ENCODE results near the gene BCL2L2.

BCL2L2 gene

GRCh38 chr14:23327947-23328744 is 21.5 kb downstream of the BCL2L2 start:
- TF ChIP-seq, protein P1, sequence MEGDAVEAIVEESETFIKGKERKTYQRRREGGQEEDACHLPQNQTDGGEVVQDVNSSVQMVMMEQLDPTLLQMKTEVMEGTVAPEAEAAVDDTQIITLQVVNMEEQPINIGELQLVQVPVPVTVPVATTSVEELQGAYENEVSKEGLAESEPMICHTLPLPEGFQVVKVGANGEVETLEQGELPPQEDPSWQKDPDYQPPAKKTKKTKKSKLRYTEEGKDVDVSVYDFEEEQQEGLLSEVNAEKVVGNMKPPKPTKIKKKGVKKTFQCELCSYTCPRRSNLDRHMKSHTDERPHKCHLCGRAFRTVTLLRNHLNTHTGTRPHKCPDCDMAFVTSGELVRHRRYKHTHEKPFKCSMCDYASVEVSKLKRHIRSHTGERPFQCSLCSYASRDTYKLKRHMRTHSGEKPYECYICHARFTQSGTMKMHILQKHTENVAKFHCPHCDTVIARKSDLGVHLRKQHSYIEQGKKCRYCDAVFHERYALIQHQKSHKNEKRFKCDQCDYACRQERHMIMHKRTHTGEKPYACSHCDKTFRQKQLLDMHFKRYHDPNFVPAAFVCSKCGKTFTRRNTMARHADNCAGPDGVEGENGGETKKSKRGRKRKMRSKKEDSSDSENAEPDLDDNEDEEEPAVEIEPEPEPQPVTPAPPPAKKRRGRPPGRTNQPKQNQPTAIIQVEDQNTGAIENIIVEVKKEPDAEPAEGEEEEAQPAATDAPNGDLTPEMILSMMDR (conservative IDR thresholded peaks at IDR 0.05; ENCODE audit: low read length) = peak; percentile 94
- peak; percentile 75 for DNase-seq (ENCODE audit: low read depth)

GRCh38 chr14:23335623-23336022 is 29.0 kb downstream of the BCL2L2 start:
- no peak overlapping the region for H3K4me3 ChIP-seq (ENCODE audit: low read length)
- no peak for DNase-seq (ENCODE audit: low read depth)
- TF ChIP-seq, protein P1 (conservative IDR thresholded peaks at IDR 0.05; ENCODE audit: low read length) = no peak

More at GRCh38 chr14:23327947-23328744, 21.5 kb downstream of the BCL2L2 start:
- no peak overlapping the region for H3K4me3 ChIP-seq (ENCODE audit: low read length)

DNA sequence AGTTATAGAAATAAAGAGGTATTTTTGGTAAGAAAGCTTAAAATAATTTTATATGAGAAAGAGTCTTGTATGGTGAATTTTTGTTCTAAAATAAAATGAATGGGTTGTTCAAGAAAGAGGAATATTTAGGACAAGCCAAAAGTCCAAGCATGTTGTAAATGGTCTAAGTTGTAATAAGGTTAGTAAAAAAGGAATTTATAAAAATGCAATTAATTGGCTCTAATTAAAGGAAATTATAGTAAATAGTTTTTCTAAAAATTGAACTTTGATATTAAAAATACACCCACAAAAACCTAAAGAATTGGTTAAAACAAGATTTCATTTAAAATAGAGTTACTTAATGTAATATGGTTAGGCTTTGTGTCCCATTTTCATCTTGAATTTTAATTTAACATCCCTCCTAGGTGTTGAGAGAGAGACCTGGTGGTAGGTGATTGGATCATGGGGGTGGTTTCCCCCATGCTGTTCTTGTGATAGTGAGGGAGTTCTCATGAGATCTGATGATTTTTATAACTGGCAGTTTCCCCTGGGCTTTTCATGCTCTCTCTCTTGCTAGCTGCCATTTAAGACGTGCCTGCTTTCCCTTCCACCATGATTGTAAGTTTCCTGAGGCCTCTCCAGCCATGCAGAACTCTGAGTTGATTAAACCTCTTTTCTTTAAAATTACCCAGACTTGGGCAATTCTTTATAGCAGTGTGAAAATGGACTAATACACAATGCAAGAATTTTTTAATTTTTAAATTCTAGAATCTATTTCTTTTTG is 33.1 kb downstream of the BCL2L2 start:
- TF ChIP-seq, protein P1 (conservative IDR thresholded peaks at IDR 0.05; ENCODE audit: low read length) = no peak
- no peak overlapping the region for H3K4me3 ChIP-seq (ENCODE audit: low read length)
- no peak for DNase-seq (ENCODE audit: low read depth)

DNA sequence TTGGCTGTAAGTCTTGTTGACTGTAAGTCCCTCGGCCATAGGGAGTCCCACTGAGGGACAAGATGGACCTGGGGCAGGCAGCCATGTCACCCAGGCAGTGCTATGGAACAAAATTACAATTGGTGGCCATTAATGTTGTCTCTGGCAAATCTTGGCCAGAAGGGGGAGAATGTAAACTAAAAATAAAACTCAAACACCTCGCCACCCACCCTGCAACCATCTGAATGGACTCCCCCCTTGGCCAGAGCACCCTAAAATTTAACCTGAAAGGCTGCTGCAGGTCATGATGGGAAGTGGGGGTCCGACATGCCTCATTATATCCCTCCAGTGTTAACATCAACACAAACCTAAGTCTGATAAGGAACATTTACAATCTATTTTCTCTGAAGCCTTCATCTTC is 37.8 kb downstream of the BCL2L2 start:
- TF ChIP-seq, protein P1 (conservative IDR thresholded peaks at IDR 0.05; ENCODE audit: low read length) = no peak
- DNase-seq (ENCODE audit: low read depth) = no peak
- no peak overlapping the region for H3K4me3 ChIP-seq (ENCODE audit: low read length)

DNA sequence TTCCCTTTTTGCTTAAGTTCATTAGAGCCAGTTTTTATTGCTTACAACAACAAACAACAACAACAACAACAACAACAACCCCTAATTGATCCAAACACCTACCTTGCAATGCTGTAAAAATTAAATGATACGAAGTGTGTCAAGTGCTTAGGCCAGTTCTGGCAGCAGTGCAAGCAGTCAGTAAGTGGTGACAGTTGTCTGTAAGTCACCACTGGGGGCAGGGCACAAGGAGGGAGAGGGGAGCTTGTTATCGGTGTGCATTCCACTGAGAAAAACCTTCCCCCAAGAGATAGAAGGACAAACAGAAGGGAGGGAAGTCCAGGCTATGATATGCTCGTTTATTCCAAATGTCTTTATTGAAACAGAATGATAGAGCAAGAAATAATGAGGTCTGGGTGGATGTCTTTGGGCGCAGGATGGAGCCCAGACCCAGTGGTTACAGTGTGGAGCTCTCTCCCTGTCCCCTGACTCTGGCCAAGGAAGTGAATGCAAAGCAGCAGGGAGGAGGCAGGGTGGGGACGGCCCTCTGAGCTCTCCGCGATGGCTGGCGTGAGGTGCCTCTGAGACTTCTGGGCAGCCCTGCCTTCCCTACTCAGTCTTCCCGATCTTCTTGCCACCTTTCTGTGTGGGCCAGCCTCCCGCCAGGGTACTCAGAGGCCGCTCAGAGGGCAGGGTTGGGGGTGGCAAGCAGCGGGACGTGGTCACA is 39.5 kb downstream of the BCL2L2 start:
- no peak overlapping the region for H3K4me3 ChIP-seq (ENCODE audit: low read length)
- TF ChIP-seq, protein P1 (conservative IDR thresholded peaks at IDR 0.05; ENCODE audit: low read length) = no peak
- no peak for DNase-seq (ENCODE audit: low read depth)

DNA sequence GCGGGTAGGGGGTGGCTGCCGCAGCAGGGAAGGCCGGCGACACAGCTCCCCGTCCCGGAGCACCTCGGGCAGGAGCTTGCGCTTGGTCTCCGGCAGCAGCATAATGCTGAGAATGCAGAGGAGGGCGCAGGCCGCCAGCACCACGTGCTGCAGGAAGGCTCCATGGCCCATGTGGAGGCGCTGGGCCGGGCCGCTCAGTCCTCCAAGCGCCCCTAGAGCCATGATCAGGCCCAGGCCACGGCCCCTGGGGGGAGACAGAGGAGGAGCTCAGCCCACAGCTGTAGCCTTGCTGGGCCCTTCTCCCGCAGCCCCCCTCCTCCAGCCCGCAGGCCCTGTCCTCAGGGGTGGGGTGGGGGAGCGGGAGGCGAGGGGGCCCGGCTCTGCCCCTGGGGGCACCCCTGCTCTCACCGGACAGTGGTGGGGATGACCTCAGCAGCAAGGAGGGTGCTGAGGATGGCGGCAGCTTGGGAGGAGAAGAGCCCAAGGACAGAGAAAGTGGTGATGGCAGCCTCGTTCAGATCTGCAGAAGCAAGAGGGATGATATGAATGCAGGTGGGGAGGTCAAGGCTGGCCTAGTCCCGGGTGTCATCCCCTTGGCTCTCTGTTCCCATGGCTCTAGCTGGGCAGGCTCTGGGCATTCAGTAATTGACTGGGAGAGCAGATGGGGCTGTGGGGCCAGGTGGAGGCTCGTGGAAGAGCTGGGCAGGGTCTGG is 40.2 kb downstream of the BCL2L2 start:
- no peak overlapping the region for H3K4me3 ChIP-seq (ENCODE audit: low read length)
- DNase-seq (ENCODE audit: low read depth) = no peak
- TF ChIP-seq, protein P1 (conservative IDR thresholded peaks at IDR 0.05; ENCODE audit: low read length) = no peak
